Fibroblast of pulmonary artery (primary cell): ENCODE results near the gene P2RY6.

Source experiments
- DNase-seq: peaks from one replicate; pipeline ENCODE4 v3.0.0-alpha.2; 2010; ENCODE audit warnings: low read depth
- H3K4me3 ChIP-seq: replicated peaks from 2 replicates; pipeline ENCODE4 v1.5.1; 2011; ENCODE audit warnings: low read depth, mild to moderate bottlenecking, control low read depth, low read length, moderate library complexity
- CTCF ChIP-seq: IDR thresholded peaks from 2 replicates; pipeline ENCODE4 v1.5.1; 2011; ENCODE audit warnings: mild to moderate bottlenecking, control low read depth, low read length, inconsistent platforms; ENCODE audit errors: missing control alignments

The P2RY6 gene

GRCh38 chr11:73297231-73297590, 25.1 kb downstream of the P2RY6 start:
- TF ChIP-seq CTCF = no peak
- no peak overlapping the region for H3K4me3 ChIP-seq
- no peak for DNase-seq

DNA sequence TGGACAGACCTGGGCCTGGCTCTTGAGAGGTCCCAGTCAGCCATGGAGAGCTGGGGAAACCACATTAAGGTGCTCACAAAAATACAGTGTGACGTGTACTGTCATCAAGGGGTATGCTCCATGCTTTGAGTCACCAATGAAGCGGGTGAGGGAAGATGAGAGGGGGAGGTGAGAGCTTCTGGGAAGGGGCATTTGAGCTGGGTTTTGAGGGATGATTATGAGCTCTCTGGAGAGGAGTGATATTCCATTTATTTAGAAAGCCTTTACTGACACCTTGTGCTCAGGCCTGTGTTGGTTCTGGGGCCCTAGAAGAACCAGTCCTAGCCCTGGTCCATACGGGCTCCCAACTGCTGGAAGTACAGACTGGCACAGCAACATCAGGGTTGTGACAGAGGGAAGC, 25.6 kb downstream of the P2RY6 start:
- no peak for TF ChIP-seq CTCF
- H3K4me3 ChIP-seq = no peak overlapping the region
- no peak for DNase-seq

GRCh38 chr11:73298233-73298632, 26.1 kb downstream of the P2RY6 start:
- H3K4me3 ChIP-seq = no peak overlapping the region
- no peak for TF ChIP-seq CTCF
- DNase-seq = no peak

DNA sequence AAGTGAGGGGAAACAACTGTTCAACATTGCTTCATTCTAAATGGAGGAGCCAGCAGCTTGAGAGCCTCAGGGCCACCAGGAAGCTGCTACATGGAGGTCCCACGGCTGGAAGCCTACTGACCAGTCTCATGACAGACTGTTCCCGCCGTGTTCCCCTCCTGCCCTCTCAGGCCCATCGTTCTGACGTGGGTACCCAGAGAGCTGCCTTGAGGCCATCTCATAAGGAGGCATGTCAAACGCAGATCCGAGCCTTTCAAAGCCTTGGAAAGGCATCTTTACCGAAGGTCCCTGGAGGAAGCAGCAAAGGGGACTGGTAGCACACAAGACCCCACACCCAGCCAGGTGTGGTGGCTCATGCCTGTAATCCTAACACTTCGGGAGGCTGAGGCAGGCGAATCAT, 27.6 kb downstream of the P2RY6 start:
- no peak overlapping the region for H3K4me3 ChIP-seq
- no peak for TF ChIP-seq CTCF
- DNase-seq = no peak

- no peak for TF ChIP-seq CTCF
- H3K4me3 ChIP-seq = no peak overlapping the region
Measured at GRCh38 chr11:73306069-73306841, 34.1 kb downstream of the P2RY6 start.

GRCh38 chr11:73306977-73307322, 34.8 kb downstream of the P2RY6 start:
- H3K4me3 ChIP-seq = peak overlapping the region; percentile 45
- no peak for TF ChIP-seq CTCF
- no peak for DNase-seq

More at GRCh38 chr11:73306069-73306841, 34.1 kb downstream of the P2RY6 start:
- DNase-seq = no peak
